Stimulated activated CD4-positive, alpha-beta T cell treated with anti-CD3 and anti-CD28 coated beads, Interleukin-15, amount 100 ng/mL, for 24 hours (primary cell): ENCODE measurements around the gene CDT1.
"Not testable (repeated sequence)": the region's sequence is repeated elsewhere in the genome, so short reads cannot be mapped to it uniquely, and the experiment has no call there.

Experiments
- DNase-seq: peaks from one replicate; pipeline ENCODE4 v3.0.0-alpha.2; 2020

The CDT1 gene

DNA sequence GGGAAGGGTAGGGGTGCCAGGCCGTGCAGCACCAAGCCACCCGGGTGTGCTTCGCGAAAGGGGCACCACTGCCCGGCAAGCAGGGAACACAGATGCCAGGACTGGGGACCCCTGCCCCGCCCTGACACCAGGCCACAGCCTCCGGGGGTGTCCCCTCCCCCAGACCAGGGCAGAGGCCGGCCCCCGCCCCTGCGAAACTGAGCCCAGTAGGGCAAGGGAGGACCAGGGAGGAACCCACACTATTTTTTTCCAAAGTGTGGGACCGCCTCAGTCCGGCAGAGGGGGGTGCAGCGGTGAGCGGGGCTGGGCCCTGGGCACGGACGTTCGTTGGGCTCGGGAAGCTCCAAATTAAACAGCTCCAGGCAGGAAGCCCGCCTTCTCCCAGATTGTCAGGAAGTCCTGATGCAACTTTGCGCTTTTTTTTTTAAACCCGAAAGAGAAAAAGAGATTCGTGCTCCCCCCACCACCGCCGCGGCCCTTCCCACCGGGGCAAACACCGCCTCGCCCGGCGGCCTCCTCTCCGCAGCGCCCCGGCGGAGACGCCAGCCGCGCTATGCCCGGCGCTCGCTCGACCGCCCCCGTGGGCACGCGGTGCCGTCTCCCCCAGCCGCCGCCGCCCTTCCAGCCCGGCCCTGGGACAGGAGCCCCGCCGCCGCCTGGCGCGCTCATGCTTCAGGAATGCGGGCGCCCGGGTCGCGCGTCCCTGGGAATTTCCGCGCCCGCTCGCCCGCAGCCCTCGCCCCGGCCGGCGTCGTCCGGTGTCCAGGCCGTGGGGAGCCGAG lies 19.3 kb upstream of the CDT1 start:
- DNase-seq, result peak; percentile 65

DNA sequence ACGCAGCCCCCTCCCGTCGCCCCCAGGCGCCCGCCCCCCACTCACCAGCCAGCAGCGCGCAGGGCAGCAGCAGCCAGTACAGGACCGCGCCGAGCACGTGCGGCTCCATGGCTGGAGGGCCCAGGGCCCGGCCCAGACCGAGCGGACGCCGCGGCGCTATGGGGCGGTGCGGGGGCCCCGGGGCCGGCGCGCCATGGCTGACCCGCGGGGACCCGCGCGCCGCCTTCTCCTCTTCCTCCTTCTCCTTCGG lies 18.8 kb upstream of the CDT1 start:
- no peak for DNase-seq

DNA sequence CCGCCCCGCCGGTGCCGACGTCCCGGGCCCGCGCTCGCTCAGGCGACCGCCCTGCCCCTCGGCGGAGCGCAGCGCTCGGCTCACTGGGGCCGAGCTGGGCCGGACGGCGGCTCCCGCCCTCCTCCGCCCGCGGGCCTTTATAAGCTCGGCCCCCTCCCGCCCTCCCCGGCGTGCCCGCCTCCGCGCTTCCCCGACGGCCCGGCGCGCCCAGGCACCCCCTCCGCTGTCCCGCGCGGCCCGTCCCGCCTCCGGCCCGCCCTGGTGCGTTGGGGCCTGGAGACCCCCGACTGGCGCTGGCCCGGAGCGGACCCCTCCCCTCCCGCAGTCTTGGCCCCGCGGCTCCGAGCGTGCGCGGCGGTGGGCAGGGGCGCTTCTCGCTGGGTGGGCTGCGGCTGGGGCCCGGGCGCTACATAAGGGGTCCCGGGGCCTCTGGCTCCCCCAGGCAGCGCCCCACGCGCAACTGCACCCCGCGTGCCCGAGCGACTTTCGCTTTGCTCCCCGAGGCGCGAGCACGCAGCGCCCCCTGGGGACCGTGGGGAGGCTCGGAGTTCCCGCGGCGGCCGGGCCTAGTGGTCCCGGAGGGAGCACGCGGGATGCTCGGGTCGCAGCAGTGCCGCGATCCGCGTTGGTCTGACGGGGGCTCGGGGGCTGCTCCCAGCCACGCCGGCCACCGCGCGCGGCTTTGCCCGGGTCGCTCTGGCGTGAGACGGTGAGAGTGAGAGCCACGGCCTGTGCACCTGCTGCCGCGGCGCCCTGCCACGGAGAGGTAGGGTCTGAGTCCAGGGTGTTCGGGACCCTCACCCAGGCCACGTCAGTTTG lies 18.3 kb upstream of the CDT1 start, which contains the start of gene PIEZO1:
PIEZO1 (minus strand) TSS at position 115 of the 819 bp plus-strand sequence. CDS start 256 bp downstream, outside the sequence.
- peak; percentile 82 for DNase-seq

DNA sequence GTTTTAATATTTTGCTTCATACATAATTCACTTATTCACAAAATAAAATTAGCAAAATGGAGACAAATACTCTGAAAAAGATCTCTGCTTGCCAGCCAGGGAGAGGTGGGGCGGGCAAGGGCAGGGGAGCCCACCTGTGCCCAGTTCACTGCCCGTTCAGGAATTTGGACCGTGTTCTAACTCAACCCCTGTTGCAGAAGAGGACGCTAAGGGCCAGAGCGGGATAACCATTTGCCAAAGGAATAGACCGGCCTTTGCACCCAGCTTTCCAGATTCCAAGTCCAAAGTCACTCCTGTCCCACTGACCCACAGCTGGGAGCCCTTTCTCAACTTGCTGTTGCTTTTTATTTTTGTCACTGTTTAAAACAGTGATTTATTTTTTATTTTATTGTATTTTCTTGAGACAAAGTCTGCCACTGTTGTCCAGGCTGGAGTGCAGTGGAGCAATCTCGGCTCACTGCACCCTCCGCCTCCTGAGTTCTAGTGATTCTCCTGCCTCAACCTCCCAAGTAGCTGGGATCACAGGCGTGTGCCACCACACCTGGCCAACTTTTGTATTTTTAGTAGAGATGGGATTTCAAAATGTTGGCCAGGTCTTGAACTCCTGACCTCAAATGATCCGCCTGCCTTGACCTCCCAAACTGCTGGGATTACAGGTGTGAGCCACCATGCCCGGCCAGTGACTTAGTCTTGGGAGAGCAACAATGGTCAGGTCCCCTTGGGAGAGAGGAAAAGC lies 15.8 kb upstream of the CDT1 start:
- DNase-seq, result no peak

DNA sequence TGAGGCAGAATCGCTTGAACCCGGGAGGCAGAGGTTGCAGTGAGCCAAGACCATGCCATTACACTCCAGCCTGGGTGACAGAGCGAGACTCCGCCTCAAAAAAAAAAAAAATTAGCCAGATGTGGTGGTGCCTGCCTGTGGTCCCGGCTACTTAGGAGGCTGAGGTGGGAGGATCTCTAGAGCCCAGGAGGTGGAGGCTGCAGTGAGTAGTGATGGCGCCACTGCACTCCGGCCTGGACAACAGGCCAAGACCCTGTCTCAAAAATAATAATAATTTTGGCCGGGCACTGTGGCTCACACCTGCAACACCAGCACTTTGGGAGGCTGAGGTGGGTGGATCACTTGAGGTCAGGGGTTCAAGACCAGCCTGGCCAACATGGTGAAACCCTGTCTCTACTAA lies 14.8 kb upstream of the CDT1 start:
- not testable (repeated sequence) for DNase-seq

DNA sequence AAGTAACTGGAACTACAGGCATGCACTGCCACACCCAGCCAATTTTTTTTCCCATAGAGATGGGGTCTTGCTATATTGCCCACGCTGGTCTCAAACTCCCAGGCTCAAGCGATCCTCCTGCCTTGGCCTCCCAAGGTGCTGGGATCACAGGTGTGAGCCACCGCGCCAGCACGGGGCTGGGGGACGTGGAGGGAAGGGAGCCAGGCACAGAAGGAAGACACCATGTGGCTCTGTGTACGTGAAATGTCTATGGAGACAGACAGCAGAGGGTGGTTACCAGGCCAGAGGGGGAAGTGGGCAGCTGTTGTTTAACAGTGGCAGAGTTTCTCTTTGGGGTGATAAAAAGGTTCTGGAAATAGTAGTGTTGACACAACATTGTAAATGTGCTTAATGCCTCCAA lies 14.0 kb upstream of the CDT1 start:
- no peak for DNase-seq

DNA sequence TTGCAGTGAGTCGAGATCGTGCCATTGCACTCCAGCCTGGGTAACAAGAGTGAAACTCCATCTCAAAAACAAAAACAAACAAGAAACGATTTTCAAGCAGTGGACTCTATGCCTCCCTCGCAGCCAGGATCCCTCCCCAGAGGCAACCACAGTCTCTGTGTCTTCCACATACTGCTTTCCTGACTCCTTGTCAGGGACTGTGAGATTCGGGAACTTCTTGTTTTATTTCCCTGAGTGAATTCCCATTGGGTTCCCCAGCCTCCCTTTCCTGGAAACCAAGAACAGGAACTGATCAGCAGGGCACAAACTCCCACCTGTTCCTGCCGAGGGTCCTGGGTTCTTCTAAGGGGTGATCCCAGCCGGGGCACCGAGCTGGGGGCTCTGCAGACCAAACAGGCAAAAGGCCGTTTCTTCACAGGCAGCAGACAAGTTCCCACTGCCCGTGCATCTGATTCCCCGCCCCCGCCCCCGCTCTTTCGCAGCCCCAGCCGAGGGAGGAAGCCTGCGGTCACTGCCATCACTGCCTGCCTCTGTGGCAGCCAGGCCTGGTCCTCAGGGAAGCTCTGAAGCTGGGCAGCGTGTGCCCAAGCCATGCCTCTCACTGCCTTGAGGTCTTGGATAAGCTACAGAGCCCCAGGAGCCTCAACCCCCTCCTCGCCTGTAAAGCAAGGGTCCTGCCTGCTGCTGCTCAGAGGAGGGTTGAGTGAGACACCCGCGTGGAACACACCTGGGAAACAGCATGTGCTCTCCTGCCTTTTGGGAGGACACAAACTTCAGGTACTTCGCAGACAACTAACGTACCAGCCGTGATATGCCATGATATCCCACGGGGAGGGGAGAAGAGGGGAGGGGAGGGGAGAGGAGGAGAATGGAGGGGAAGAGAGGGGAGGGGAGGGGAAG lies 13.0 kb upstream of the CDT1 start:
- DNase-seq, result peak; percentile 79

DNA sequence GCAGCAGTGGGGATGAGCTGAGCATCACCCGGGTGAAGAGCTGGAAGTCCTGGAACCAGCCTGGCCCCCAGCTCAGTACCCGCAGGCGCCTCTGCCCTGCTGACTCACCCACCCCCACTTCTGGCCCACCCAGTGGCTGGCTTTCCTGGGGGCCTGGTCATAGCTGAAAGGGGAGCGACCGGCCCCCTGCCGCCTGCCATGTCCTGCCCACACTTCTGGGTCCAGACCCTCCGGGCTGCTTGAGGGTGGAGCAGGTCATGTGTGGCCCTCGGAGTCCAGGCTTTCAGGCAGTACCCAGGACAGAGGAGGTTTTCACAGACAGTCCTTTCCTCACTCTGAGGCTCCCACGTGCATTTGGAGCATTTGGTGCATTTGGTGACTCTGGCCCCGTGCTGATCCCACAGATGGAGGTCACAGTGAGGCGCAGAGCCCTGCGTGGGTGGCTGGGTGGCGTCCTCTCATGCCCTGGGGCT lies 11.5 kb upstream of the CDT1 start:
- DNase-seq, result no peak

DNA sequence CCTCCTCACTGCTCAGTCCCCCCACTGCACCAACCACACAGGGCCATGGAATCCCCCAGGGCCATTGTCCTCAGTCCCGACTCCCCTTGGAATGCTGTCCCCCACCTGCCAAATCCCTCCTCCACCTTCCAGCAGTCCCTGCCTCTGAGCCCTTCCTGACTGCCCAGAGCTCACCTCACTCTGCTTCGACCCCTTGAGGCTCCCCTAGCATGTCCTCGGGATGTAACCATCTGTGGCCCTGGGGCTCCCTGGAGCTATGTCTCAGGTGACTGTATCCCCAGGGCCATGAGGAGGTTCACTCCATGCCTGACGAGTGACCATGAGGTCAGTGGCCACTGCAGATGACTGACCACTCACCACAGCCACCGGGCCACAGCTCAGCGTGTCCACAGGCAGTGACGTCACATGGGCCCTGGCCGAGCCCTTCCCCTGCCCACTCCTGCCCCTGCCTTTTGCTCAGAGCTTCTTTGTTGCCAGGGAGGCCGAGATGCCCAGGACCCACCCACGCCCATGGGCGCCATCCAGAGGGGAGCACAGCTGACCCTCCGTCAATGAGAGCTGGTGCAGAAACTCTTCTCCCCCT lies 10.8 kb upstream of the CDT1 start:
- no peak for DNase-seq

DNA sequence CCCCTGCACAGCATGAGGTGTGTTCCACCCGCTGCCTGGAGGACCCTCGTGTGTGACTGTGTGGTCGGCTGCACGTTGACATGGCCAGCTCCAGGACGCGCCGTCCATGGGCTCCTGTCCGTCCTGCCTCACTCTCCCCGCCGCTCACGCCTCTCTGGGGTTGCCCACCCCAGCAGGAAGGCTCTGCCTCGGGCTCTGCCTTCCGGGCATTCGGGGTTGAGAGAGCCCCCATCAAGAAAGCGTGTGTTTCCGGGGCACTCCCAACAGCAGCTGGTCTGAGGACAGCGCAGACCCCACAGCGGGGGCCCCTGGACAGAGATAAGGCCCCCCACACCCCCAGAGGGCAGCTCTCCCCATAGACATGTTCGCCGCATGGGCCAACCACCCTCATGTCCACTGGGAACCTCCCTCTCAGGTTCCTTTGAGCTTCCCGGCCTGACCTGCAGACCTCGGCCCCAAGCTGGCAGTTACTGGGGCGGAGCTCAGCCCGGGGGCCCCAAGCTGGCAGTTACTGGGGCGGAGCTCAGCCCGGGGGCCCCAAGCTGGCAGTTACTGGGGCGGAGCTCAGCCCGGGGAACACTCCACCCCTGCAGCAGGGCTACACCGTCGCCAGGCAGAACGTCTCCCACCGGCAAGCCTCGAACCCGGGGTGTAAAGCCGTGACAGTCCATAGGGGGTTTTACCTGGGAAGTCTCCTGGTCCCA lies 10.2 kb upstream of the CDT1 start:
- DNase-seq, result no peak

DNA sequence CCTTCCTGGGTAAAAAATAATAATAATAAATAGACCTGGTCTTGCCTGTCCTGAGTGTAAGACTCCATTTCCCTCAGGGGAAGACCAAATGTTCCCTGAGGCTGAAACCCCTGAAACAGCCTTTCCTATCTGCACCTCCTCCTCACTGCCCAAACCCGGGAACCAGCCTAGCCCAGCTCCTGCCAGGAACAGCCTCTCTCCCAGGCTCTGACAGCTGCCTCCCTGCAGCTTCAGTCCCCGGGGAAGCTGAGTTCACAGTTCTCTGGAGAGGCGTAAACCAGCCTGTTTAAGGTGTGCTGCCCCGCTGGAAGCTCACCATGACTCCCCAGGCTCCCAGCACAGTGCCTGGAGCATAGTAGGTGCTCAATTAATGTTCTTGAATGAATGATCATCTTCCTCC lies 7.3 kb upstream of the CDT1 start:
- DNase-seq, result no peak

DNA sequence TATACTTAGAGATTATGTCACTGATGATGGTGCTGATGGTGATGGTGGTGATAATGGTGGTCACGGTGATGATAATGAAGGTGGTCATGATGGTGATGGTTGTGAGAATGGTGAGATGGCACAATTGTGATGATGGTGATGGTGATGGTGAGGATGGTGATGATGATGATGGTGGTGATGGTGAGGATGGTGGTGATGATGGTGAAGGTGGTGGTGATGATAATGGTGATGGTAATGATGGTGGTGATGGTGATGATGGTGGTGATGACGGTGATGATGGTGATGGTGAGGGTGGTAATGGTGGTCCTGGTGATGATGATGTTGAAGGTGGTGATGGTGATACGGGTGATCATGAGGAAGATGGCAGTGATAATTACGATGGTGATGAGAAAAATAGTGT lies 5.5 kb upstream of the CDT1 start:
- DNase-seq, result no peak

DNA sequence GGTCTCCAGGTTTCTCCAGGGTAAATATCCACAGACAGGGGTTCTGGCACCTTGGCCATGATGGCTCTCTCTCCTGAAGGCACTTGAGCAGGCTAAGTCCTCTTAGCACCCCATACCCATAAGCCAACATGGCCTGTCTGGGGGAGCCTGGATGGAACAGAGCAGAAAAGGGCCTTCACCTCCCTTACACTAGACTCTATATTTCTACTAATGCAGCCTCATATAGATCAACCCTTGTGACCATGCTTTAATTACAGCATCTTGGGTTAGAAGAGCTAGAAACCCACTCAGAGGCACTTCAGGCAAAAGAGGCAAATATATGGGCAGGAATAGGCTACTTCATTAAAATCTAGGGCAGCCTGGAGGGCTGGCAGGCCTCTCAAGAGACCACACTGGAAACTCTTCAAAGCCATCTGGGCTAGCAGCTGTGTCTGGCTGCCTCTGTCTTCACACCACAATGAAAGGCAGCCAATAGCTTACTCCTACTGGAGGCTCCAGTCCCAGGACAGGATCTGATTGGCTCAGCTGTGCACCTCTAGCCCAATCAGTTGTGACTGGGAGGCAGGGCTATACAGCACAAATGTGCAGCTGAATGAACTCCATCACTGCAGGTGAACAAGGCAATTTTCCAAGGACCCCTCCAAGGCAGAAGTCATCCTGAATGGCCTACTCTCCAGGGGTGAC lies 4.7 kb upstream of the CDT1 start:
- no peak for DNase-seq

DNA sequence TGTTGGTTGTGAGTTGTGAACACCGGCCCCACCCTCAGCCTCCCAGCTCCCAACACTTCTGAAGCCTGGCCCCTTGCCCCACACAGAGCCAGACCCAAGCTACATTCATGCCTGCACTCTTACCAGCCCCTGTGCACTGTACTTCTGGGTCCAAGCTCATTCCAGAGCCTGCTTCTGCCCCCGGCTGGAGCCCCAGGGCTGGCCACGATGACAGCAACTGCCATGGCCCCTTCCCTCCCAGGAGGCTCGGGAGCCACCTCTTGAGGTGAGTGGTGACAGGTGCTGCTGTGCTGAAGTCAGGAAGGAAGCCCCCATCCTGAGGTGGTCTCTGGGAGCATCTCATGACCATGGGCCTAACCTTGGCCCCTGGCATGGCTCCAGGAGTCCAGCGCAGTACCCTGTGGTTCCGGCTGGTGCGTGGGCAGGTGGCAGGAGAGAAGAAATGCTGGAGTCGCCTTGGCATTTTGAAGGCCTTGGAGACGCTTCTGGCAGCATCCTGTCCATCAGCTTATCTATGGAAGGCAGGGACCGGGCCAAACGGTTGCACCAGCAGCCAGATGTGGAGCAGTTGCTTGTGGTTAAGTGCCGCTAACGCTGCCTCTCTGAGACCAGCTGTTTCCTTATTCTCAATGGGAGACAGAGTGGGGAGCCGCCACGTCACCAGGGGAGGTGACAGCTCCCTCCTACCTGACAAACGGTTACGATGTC lies 3.9 kb upstream of the CDT1 start:
- DNase-seq, result no peak

DNA sequence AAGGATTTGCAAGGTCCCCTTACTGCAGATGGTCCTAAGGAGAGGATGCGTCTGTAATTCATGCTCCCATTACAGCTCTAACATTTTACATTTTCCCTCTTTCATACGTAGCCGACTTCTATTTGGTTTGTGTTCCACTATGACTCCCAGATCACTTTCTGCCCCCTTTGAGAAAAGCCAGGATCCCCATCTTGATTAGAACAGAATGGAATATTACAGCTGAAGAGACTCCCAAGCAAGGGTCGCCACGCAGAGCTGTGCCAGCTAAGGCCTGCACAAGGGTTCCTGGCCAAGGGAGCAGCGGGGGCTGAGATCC lies 3.4 kb upstream of the CDT1 start:
- no peak for DNase-seq

DNA sequence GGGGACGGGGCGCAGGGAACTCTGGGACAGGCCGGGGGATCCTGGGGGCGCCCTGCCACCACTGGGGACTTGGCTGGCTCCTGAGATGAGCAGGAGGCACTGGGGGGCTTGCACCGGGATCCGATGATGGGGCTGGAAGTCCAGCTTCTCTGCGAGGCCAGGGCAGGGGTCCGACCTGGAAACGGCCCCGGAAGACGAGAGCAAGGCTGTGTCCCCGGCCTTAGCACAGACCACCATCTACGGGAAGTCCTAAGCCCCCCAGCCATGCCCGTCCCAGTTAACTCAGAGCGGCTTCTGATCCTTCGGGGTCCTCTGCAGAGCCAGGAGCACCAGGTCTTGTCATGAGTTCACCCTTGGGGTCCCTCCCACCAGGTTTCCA lies 573 bp downstream of the CDT1 start:
- DNase-seq, result no peak

DNA sequence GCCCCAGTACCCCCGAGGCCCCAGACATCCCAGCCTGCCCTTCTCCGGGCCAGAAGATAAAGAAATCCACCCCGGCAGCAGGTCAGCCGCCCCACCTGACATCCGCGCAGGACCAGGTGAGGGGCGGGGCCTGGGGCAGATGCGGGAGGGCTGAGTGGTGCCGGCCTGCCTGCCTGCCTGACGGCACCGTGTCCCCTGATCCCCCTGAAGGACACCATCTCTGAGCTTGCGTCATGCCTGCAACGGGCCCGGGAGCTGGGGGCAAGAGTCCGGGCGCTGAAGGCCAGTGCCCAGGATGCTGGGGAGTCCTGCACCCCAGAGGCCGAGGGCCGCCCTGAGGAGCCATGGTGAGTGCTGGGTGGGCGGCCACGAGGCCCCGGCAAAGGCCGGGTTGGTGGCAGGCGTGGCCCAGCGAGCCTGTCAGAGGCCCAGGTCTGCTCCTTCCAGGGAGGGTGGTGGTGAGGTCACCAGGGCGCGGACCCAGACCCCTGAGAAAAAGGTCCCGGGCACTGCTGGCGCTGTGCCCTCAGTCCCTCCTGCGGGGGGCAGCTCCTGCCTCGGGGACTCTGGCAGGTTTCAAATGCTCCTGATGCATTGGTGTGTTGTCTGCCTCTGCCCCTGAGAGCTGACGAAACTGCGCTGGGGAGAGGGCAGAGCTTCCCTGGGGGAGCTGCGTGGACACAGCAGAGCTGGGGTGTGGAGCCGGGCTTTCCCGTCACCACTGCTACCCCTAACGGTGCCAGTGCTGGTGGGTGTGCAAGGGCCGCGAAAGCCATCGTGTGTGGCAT lies 1.2 kb downstream of the CDT1 start:
- peak; percentile 70 for DNase-seq

DNA sequence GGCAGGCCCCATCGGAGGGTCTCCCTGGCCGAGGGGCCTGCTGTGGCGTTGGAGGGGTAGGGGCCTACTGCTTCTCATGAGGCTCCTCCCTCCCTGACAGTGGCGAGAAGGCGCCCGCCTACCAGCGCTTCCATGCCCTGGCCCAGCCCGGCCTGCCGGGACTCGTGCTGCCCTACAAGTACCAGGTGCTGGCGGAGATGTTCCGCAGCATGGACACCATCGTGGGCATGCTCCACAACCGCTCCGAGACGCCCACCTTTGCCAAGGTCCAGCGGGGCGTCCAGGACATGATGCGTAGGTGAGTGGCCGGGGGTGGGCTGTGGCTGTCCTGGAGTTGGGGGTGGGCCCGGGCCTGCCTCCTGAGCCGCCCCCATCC lies 1.7 kb downstream of the CDT1 start:
- DNase-seq, result no peak

DNA sequence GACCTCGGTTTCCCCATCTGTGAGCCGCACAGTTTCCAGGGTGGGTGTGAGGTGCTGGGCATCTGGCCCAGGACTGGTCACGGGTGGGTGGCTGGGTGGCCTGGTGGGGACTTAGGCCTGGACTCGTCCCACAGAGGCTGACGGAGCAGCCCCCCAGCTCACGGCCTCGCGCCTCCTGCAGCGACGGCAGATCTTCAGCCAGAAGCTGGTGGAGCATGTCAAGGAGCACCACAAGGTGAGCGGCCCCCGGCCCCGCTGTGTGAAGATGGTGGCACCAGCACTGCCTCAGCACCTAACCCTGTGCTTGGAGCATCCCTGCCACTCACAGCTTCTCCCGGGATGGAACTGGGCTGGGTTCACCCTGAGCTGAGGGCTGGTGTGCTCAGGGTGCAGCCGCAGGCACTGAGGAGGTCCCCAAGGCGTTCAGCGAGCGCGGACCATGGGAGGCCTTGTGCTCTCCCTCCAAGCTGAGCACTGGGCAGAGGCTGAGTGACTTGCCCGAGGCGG lies 2.4 kb downstream of the CDT1 start:
- DNase-seq, result no peak
